ENCODE results near the gene MAPK8IP3.
"Not testable (repeated sequence)": the region's sequence is repeated elsewhere in the genome, so short reads cannot be mapped to it uniquely, and the experiment has no call there.

The MAPK8IP3 gene

GRCh38 chr16:1792836-1793577 lies 87.0 kb downstream of the MAPK8IP3 start:
- Histone ChIP-seq H3K4me1 (ENCODE audit: control insufficient read depth in 1 of 2, insufficient read depth in 2 of 2, low read length in 2 of 2) (no peaks in the 10 kb centered on the region), H3K9me3 (ENCODE audit: control insufficient read depth in 1 of 2, low read length in 2 of 2) (no peaks in the 10 kb centered on the region), H3K27ac (ENCODE audit: low read length) (no peak overlapping the region), H3K36me3 (ENCODE audit: control insufficient read depth in 1 of 2, insufficient read depth in 2 of 2, low read length in 2 of 2) (peaks cover 0 to 34% of the 10 kb centered on the region in 2 donors), H3K27me3 (ENCODE audit: low read depth, low read length) (no peaks in the 10 kb centered on the region), H3K4me3 (ENCODE audit: low read depth in 1 of 2, low read length in 2 of 2) (no peak overlapping the region)

DNA sequence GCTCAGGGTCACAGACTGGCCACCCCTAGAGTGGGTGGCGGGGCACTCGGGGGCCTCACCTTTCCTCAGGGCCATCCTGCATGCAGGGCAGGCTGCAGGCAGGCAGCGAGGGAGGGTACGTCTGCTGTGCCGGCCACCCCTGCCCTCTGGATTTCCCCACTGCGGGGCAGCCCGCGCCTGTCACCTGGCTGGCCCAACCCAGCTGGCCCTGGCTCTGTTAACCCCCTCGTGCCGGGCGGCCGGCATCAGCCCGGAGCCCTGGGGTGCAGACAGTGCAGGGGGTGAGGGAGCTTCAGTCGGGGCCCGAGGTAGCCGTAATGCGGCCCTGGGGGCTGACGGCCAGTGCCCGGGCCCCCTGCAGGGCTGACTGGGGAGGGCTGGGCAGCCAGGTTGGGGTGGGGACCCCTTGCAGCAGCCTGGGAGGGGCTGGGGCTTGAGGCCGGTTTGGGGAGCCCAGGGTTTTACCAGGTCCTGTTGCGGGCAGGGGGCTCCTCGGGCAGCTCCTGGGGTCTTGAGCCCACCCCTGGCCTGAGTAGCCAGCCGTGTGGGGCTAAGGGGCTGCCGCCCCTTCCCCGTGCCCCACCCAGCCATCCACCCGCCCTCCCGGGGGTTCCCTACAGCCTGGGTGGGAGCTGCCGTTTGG lies 87.7 kb downstream of the MAPK8IP3 start, which contains the start of gene IGFALS:
Gene IGFALS, minus strand, starts transcription at position 128 of the 643 bp plus-strand sequence. Its CDS starts 53 bp downstream, at position 75.
- H3K27me3 ChIP-seq (ENCODE audit: low read depth, low read length): no peaks in the 10 kb centered on the region
- no peak within 1 kb of the TSS for H3K27ac ChIP-seq (ENCODE audit: low read length)
- no peaks in the 10 kb centered on the region for H3K9me3 ChIP-seq (ENCODE audit: control insufficient read depth in 1 of 2, low read length in 2 of 2)
- H3K36me3 ChIP-seq (ENCODE audit: control insufficient read depth in 1 of 2, insufficient read depth in 2 of 2, low read length in 2 of 2): peaks cover 0 to 27% of the 10 kb centered on the region in 2 donors
- no peak within 1 kb of the TSS for H3K4me3 ChIP-seq (ENCODE audit: low read depth in 1 of 2, low read length in 2 of 2)
- no peaks in the 10 kb centered on the region for H3K4me1 ChIP-seq (ENCODE audit: control insufficient read depth in 1 of 2, insufficient read depth in 2 of 2, low read length in 2 of 2)

DNA sequence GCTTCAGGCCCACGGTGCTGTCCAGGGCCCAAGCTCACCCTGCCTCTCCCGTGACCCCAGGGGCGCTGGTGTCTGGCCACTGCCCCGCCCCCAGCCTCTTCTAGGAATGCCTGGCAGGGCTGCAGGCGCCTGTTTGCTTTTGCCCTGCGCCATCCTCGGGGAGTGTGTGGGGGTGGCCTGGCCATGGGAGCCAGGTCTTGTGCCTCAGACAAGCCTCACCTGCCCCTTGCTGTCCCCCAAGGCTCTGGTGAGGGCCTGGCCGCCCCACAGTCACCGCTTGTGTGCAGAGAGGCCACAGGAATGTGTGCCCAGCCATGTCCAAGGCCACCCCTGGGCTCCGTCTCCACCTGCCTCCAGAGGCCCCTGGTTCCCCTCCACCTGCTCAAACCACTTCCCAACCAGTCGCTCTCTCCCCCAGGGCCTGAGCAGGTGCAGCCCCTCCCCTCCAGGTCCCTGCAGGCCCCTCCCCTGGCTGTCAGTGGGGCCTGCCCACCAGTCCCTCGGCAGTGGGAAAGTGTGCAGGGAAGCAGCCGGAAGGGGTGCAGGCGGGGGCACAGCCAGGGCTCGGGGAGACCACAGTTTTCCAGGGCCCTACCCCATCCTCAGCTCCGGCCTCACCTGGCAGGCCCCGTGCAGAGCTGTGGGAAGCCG lies 88.4 kb downstream of the MAPK8IP3 start:
- H3K4me1 ChIP-seq (ENCODE audit: control insufficient read depth in 1 of 2, insufficient read depth in 2 of 2, low read length in 2 of 2): no peaks in the 10 kb centered on the region
- H3K36me3 ChIP-seq (ENCODE audit: control insufficient read depth in 1 of 2, insufficient read depth in 2 of 2, low read length in 2 of 2): peaks cover 0 to 21% of the 10 kb centered on the region in 2 donors
- no peaks in the 10 kb centered on the region for H3K27me3 ChIP-seq (ENCODE audit: low read depth, low read length)
- H3K27ac ChIP-seq (ENCODE audit: low read length): no peak overlapping the region
- H3K4me3 ChIP-seq (ENCODE audit: low read depth in 1 of 2, low read length in 2 of 2): no peak overlapping the region
- no peaks in the 10 kb centered on the region for H3K9me3 ChIP-seq (ENCODE audit: control insufficient read depth in 1 of 2, low read length in 2 of 2)

- Histone ChIP-seq H3K4me3 (ENCODE audit: low read depth in 1 of 2, low read length in 2 of 2) (no peak overlapping the region), H3K9me3 (ENCODE audit: control insufficient read depth in 1 of 2, low read length in 2 of 2) (no peaks in the 10 kb centered on the region), H3K27ac (ENCODE audit: low read length) (no peak overlapping the region)
Measured at GRCh38 chr16:1794908-1795666, 89.1 kb downstream of the MAPK8IP3 start.

DNA sequence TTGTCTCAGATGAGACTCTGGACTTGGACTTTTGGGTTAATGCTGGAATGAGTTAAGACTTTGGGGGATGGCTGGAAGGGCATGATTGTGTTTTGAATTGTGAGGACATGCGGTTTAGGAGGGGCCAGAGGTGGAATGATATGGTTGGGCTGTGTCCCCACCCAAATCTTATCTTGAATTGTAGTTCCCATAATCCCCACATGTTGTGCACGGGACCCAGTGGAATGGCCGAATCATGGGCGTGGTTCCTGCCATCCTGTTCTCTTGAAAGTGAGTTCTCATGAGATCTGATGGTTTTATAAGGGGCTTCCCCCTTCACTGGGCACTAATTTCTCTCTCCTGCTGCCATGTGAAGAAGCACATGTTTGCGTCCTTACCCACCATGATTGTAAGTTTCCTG lies 93.3 kb downstream of the MAPK8IP3 start:
- not testable (repeated sequence) for H3K9me3 ChIP-seq (ENCODE audit: control insufficient read depth in 1 of 2, low read length in 2 of 2); H3K4me1 ChIP-seq (ENCODE audit: control insufficient read depth in 1 of 2, insufficient read depth in 2 of 2, low read length in 2 of 2); H3K4me3 ChIP-seq (ENCODE audit: low read depth in 1 of 2, low read length in 2 of 2); H3K36me3 ChIP-seq (ENCODE audit: control insufficient read depth in 1 of 2, insufficient read depth in 2 of 2, low read length in 2 of 2); H3K27me3 ChIP-seq (ENCODE audit: low read depth, low read length); H3K27ac ChIP-seq (ENCODE audit: low read length)

More at GRCh38 chr16:1794908-1795666, 89.1 kb downstream of the MAPK8IP3 start:
- H3K4me1 ChIP-seq (ENCODE audit: control insufficient read depth in 1 of 2, insufficient read depth in 2 of 2, low read length in 2 of 2): no peaks in the 10 kb centered on the region
- peaks cover 0 to 15% of the 10 kb centered on the region in 2 donors for H3K36me3 ChIP-seq (ENCODE audit: control insufficient read depth in 1 of 2, insufficient read depth in 2 of 2, low read length in 2 of 2)
- no peaks in the 10 kb centered on the region for H3K27me3 ChIP-seq (ENCODE audit: low read depth, low read length)

DNA sequence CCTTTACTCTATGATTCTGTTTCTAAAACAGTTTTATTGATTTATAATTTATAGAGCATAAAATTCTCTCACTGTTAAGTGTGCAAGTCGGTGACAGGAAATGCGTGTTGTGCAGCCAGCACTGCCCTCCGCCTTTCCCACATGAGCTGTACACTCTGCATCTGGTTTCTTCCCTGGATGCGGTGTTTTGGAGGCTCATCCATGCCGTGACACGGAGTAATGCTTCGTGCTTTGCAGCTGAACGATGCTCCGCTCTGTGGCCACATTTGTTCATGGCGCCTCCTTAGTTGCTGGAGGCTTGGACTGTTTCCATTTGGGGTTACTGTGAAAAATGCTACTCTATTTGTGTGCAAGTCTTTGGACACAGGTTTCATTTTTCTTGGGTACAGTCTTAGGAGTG lies 94.7 kb downstream of the MAPK8IP3 start:
- Histone ChIP-seq H3K36me3 (ENCODE audit: control insufficient read depth in 1 of 2, insufficient read depth in 2 of 2, low read length in 2 of 2) (peaks cover 0 to 4% of the 10 kb centered on the region in 2 donors), H3K27me3 (ENCODE audit: low read depth, low read length) (no peaks in the 10 kb centered on the region), H3K27ac (ENCODE audit: low read length) (no peak overlapping the region), H3K4me3 (ENCODE audit: low read depth in 1 of 2, low read length in 2 of 2) (no peak overlapping the region), H3K9me3 (ENCODE audit: control insufficient read depth in 1 of 2, low read length in 2 of 2) (no peaks in the 10 kb centered on the region), H3K4me1 (ENCODE audit: control insufficient read depth in 1 of 2, insufficient read depth in 2 of 2, low read length in 2 of 2) (no peaks in the 10 kb centered on the region)

GRCh38 chr16:1807626-1808025 lies 101.6 kb downstream of the MAPK8IP3 start:
- peaks cover 10 to 38% of the 10 kb centered on the region in 2 donors for H3K36me3 ChIP-seq (ENCODE audit: control insufficient read depth in 1 of 2, insufficient read depth in 2 of 2, low read length in 2 of 2)

DNA sequence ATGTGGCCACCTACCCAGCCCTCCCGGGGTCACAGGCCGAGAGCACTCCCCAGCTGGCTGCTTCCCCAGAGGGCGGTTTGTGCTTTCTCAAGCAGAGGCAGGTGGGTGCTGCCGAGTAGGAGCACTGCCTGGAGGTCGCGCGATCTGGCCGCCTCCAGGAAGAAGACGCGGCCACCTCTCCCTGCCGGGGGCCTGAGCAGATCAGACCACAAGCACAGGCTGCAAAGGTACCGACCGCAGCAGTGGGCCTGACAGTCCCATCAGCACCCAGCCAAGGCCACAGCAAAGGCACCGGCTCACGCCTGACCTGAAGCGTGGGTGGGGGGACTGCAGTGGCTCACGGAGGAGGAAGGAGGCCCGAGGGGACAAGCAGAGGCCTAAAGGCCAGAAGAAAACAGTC lies 102.7 kb downstream of the MAPK8IP3 start:
- Histone ChIP-seq H3K4me3 (ENCODE audit: low read depth in 1 of 2, low read length in 2 of 2) (no peak overlapping the region), H3K9me3 (ENCODE audit: control insufficient read depth in 1 of 2, low read length in 2 of 2) (no peaks in the 10 kb centered on the region), H3K36me3 (ENCODE audit: control insufficient read depth in 1 of 2, insufficient read depth in 2 of 2, low read length in 2 of 2) (peaks cover 11 to 40% of the 10 kb centered on the region in 2 donors), H3K27ac (ENCODE audit: low read length) (no peak overlapping the region), H3K4me1 (ENCODE audit: control insufficient read depth in 1 of 2, insufficient read depth in 2 of 2, low read length in 2 of 2) (no peaks in the 10 kb centered on the region), H3K27me3 (ENCODE audit: low read depth, low read length) (no peaks in the 10 kb centered on the region)

More at GRCh38 chr16:1807626-1808025, 101.6 kb downstream of the MAPK8IP3 start:
- Histone ChIP-seq H3K27ac (ENCODE audit: low read length) (no peak overlapping the region), H3K27me3 (ENCODE audit: low read depth, low read length) (no peaks in the 10 kb centered on the region), H3K9me3 (ENCODE audit: control insufficient read depth in 1 of 2, low read length in 2 of 2) (no peaks in the 10 kb centered on the region), H3K4me1 (ENCODE audit: control insufficient read depth in 1 of 2, insufficient read depth in 2 of 2, low read length in 2 of 2) (no peaks in the 10 kb centered on the region), H3K4me3 (ENCODE audit: low read depth in 1 of 2, low read length in 2 of 2) (no peak overlapping the region)

- Histone ChIP-seq H3K4me1 (ENCODE audit: control insufficient read depth in 1 of 2, insufficient read depth in 2 of 2, low read length in 2 of 2) (no peaks in the 10 kb centered on the region), H3K9me3 (ENCODE audit: control insufficient read depth in 1 of 2, low read length in 2 of 2) (no peaks in the 10 kb centered on the region), H3K4me3 (ENCODE audit: low read depth in 1 of 2, low read length in 2 of 2) (no peak overlapping the region), H3K36me3 (ENCODE audit: control insufficient read depth in 1 of 2, insufficient read depth in 2 of 2, low read length in 2 of 2) (peaks cover 14 to 40% of the 10 kb centered on the region in 2 donors), H3K27me3 (ENCODE audit: low read depth, low read length) (no peaks in the 10 kb centered on the region), H3K27ac (ENCODE audit: low read length) (no peak overlapping the region)
Measured at GRCh38 chr16:1809281-1809801, 103.3 kb downstream of the MAPK8IP3 start.

GRCh38 chr16:1810106-1810505 lies 104.1 kb downstream of the MAPK8IP3 start:
- H3K27me3 ChIP-seq (ENCODE audit: low read depth, low read length): no peaks in the 10 kb centered on the region
- H3K4me1 ChIP-seq (ENCODE audit: control insufficient read depth in 1 of 2, insufficient read depth in 2 of 2, low read length in 2 of 2): no peaks in the 10 kb centered on the region
- H3K4me3 ChIP-seq (ENCODE audit: low read depth in 1 of 2, low read length in 2 of 2): no peak overlapping the region
- H3K27ac ChIP-seq (ENCODE audit: low read length): no peak overlapping the region
- H3K36me3 ChIP-seq (ENCODE audit: control insufficient read depth in 1 of 2, insufficient read depth in 2 of 2, low read length in 2 of 2): peaks cover 16 to 41% of the 10 kb centered on the region in 2 donors
- H3K9me3 ChIP-seq (ENCODE audit: control insufficient read depth in 1 of 2, low read length in 2 of 2): no peaks in the 10 kb centered on the region

Data from muscle layer of duodenum (tissue), 2 donors.